ENCODE results near the gene GIPC1.

GRCh38 chr19:14477418-14478112, 18.4 kb downstream of the GIPC1 start:
- TF ChIP-seq EZH2 (IDR thresholded peaks at IDR 0.05; ENCODE audit: low read depth) (no peak), CTCF (conservative IDR thresholded peaks at IDR 0.05) (no peak)

All from PC-9 (cell line).